H1 (cell line): ENCODE measurements around the gene LMNB1. TPM values are rescaled to one million over a fixed set of nuclear protein-coding genes. Genes with fewer than 3 reads are reported as not detected.

ENCODE experiments used
- ASH2L ChIP-seq: fragments of 200-600, 300-600 bp; sonication (generic); IDR thresholded peaks from one replicate; pipeline ENCODE4 v1.7.1; 2017; ENCODE audit warnings: low read length
- SAP30 ChIP-seq: fragments of 300-600 bp; sonication (generic); IDR thresholded peaks from 2 replicates; pipeline ENCODE4 v1.7.1; 2012; ENCODE audit warnings: low read length, moderate library complexity, mild to moderate bottlenecking, inconsistent platforms; ENCODE audit not compliant: insufficient read depth, insufficient replicate concordance
- polyA plus RNA-seq, 7 experiments: library from polyadenylated mRNA; depleted of rRNA in 3 of 7; stranded (reverse) in 5 of 7; unstranded in 2 of 7; fragments of >200 nt in 5 of 7; fragments of 200-250 nt in 2 of 7; gene quantifications; 1 replicate in 5 of 7; 2 replicates in 1 of 7; 4 replicates in 1 of 7; pipeline versions ENCODE4 v1.2.1 to v1.2.3, GENCODE V29; 2011 to 2013; ENCODE audit warnings: missing spikeins in 2 of 7, mixed read lengths in 2 of 7
- total RNA-seq: library from RNA; stranded (reverse); fragmentation: NEBNext Ultra II Directional; extraction: Animal tissue kit (Norgen Biotek cat#: 25700); gene quantifications from 2 replicates; pipeline ENCODE4 v1.2.1, GENCODE V29; 2021

The LMNB1 gene
- total and polyA plus RNA-seq, 2 of the 8 experiments (the other 6 are each of a cell fraction or from before 2014, with no cell fraction given): 73.5 to 225 TPM

DNA sequence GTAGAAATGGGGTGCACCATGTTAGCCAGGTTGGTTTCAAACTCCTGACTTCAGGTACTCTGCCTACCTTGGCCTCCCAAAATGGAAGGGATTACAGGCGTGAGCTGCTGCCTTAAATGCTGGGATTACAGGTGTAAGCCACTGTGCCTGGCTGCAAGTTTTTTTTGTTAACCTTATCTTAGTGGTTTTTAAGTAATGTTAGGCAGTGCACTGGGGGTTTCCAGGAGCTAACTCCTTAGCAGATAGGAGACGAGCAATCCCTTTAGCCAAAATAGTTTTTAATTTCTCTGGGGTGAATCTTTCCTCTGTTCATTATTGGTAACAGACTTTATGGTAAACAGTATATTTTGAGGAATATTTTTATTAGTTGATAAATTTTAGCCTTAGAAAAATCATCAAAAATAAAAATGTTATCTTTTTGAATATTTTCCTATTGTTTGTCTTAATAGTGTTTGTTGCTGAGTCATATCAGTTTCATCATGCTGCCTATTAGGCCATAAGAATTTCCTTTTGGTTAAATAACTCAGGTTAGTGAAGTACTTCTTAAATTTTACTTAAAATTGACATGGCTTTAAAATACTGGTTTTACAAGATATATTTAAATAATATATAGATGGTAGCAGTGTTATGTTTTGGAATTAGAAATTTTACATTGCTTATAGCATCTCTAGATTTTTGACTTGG, 37.9 kb downstream of the LMNB1 start (continued):
- TF ChIP-seq SAP30: no peak
- TF ChIP-seq ASH2L: no peak
